K562 treated with DMSO at 1 percent for 4 hours (cell line): Measurements from ENCODE around the gene NPEPL1. TPM values are rescaled to one million over a fixed set of nuclear protein-coding genes. Genes with fewer than 3 reads are reported as not detected.

Experiments
- total RNA-seq: library from RNA; unstranded; fragments of 300-600 nt; gene quantifications from 2 replicates; pipeline ENCODE4 v1.2.3, GENCODE V29; 2022; ENCODE audit not compliant: insufficient read depth

Gene NPEPL1, protein sequence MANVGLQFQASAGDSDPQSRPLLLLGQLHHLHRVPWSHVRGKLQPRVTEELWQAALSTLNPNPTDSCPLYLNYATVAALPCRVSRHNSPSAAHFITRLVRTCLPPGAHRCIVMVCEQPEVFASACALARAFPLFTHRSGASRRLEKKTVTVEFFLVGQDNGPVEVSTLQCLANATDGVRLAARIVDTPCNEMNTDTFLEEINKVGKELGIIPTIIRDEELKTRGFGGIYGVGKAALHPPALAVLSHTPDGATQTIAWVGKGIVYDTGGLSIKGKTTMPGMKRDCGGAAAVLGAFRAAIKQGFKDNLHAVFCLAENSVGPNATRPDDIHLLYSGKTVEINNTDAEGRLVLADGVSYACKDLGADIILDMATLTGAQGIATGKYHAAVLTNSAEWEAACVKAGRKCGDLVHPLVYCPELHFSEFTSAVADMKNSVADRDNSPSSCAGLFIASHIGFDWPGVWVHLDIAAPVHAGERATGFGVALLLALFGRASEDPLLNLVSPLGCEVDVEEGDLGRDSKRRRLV
- total RNA-seq, result 0.90 and 2.0 TPM in 2 replicates

DNA sequence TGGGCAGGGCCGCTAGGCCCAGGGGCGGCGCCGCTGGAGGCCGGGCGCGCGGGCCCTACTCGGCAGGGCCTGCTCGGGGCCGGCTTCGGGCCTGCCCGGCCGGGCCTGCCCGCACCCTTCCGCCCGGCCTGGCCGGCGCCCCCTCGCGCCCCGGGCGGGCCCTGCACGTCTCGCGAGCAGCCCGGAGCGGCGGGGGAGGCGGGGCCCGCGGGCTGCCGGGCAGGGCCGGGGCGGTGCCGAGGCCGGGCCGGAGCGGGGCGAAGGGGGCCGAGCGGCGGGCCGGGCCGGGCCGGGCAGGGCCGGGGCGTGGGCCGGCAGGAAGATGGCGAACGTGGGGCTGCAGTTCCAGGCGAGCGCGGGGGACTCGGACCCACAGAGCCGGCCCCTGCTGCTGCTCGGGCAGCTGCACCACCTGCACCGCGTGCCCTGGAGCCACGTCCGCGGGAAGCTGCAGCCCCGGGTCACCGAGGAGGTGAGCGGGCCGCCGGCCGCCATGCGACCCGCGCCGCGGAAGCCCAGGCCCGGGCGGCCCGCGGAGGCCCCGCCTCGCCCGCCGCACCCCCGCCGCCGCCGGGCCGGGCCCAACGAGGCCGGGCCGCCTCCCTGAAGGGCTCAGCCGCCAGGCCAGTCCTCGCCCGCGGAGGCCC lies at the start of gene NPEPL1:
Gene NPEPL1 (plus strand): TSS at position 222 of the 647 bp plus-strand sequence. CDS start 101 bp downstream, at position 323.

GRCh38 chr20:58650776-58651558 lies 41.6 kb upstream of the NPEPL1 start, which contains the start of gene STX16:
Gene STX16, plus strand, starts transcription at chr20:58651283. Its CDS starts 724 bp downstream, at chr20:58652007.

Other genes starting within 250 kb of the NPEPL1 start
- gene APCDD1L, start 177.4 kb upstream of the NPEPL1 start, total RNA-seq, result not detected in 2 replicates
- 33.6 and 35.1 TPM in 2 replicates for gene STX16, start 41.5 kb upstream of the NPEPL1 start, total RNA-seq
- 1.4 and 1.8 TPM in 2 replicates for gene GNAS-AS1, start 158.1 kb downstream of the NPEPL1 start, total RNA-seq
- gene GNAS, start 159.9 kb downstream of the NPEPL1 start, total RNA-seq, result 626 and 702 TPM in 2 replicates